GM18868 (cell line): Measurements from ENCODE around the gene FDXACB1.

Source experiments
- ATAC-seq: cut with Tn5 transposase; IDR thresholded peaks from one replicate; pipeline ENCODE4 v1.9.1; 2021; ENCODE audit warnings: mild to moderate bottlenecking, moderate library complexity; ENCODE audit not compliant: unreplicated experiment

Gene FDXACB1, protein sequence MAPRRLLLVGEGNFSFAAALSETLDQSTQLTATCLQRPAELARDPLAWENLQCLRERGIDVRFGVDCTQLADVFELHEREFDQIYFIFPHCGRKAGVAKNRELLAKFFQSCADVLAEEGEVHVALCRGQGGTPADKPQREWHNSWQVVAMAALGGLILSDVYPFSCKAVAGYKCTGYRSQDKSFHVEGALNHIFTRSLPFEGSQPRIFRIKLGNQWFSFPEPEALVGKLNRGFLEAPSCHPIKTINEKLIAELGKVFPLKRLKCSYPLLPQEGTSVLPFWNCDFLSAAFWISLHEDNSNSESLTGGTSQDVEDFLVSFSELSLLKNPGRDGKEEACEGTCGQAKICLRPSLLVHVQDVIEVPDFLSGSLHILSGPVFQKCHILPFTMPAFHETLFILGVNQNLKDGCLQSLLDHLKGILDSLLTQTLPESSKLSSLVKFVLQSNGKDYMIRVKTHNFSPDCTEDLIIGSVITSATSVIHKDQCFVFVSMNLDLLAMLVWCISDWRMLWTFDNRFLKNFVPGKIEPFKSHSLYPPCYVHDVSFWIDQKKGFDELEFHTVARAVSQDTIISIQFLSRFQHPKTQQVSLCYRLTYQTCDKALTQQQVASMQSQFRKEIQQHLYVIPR

DNA sequence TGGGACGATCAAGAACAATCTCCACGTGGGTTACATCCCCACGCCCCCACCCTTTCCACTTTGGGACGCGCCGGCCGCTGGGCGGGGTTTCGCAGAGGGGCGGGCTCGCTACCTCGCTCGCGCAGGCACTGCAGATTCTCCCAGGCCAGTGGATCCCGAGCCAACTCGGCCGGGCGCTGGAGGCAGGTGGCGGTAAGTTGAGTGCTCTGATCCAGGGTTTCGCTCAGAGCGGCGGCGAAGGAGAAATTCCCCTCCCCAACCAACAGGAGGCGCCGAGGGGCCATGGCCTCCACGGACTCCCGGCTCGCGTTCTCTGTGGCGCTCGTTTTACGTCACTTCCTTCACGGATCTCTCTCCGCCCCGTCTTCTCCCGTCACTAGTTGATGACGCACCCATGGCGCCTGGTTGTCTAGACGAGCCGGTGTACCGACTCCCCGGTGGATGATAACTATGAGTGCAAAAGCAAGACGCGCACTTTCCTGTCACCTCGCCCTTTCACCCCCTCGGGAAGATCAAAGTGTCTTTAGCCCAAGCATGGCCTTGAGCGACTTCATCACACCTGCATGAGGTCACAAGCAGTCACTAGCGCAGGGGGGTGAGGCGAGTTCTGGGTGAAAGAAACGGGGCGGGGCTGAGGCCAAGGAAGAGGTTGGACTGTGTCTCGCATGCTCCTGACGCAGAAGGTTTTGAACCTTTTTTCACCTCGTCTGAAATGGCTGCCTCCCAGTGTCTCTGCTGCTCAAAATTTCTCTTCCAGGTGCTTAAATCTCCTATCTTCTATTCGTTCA is at the start of gene FDXACB1, which contains the start of gene CFAP68:
TSS of gene FDXACB1 (minus strand) at position 317 of the 788 bp plus-strand sequence. CDS start at position 284, 33 bp downstream.
TSS of gene CFAP68 (plus strand) at position 693 of the 788 bp plus-strand sequence. CDS start at position 713, 20 bp downstream.
- peak; percentile 90 for ATAC-seq

DNA sequence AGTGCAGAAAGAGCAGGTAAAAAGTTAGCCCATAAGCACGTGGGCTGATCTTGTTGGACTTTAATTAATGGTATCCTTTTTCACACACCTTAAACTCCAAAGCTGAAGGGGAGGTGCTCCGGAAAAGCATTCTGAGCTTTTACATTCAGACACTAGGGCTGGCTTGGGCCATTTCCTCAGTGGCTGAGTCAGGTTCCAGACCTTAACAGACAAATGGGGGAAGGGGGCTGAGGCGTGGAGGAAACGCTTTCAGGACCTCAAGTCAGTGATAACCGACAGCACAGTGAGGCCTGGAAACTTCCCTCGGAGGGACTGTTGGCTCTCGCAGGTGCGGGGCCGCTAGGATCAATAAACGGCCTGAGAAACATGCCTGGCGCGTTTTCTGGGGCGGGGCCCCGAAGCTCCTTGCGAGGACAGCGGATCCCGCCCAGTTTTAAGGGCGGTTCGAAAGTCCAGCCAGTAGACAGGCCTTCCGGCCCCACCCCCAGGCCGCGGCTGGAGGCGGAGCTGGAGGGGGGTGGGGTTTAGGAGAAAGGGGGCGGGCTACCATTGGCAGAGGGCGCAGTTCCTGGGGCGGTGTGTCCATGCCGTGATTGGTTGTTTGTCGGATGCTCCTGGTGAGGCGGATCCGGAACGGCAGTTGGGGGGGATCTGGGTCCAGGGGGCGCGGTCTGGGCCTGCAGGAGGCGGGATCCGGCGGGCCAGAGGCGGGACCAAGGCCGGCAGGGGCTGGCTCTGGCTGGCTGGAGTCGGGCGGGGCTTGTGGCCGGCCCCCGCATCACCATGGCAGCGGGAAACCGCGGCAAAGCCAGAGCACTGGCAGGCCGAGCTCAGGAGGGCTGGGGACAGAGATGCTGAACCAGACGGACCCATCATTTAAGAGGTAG is 47.8 kb upstream of the FDXACB1 start:
- ATAC-seq: peak; percentile 92

DNA sequence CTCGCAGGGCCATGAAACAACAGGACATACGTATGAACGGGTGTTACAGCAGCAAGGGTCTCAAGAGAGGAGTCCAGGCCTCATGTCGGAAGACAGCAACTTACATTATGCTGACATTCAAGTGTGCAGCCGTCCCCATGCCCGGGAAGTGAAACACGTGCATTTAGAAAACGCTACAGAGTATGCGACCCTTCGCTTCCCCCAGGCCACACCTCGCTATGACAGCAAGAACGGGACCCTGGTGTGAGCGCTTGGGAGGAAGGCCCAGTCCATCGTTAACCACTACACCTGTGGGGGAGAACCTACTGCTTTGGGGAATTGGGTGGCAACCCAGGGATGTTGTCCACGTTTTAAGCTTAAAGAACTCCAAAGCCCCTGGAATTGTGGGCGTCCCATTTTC is 47.0 kb upstream of the FDXACB1 start:
- ATAC-seq: no peak

DNA sequence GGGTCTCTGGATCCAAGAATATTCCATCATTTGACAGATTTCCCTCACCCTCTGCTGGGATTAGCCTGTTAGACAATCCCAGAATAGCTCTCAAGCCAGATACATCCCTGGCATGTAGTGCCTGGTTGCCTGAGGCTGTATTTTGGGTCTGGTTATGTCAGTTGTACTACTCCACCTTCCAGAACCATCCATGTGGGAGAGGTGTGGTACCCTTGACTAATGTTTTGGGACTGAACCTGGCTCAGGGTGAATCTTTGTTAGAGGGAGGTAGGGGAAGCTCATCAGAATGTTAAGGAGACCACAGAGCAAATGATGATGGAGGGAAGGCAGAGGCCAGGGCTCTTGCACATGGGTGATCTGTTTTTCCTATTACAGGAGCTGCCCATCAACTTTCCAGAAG is 45.0 kb upstream of the FDXACB1 start:
- ATAC-seq: no peak

DNA sequence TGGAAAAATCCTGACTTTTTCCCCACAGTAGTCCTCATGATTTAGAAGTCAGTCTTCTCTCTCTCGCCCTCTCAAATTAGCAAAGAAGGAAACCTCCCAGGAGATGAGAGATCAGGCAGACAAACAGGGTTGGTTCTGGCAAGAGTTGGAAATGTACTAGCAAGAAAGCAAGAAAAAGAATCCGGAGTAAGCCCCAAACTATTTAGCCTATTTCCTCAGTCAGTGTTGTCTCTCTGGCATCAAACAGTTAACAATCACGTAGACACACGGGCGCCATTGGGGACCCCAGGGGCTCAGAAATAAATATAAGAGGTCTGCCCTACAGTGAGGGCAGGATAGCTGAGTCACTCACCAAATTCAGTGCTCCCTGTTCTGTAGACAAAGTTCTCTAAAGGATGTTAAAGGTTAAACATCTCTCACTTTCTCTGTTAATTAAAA is 44.4 kb upstream of the FDXACB1 start:
- ATAC-seq: no peak

DNA sequence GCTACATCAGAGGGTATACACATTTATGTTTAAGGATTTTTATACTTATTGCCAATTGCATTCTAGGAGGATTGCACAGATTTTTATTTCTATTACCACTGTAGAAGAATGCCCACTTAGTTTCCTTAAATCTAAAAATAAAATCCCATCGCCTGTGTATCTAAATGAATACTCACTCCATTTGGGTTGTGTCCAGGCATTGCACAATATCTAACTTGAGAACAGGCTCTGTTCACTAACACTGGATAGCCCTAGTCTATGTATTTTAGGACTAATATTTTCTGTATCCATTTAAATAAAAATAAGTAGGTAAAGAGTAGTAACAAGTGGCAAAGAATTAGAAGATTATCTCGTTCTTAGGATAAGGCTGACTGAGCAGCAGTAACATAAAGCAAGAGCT is 43.8 kb upstream of the FDXACB1 start:
- no peak for ATAC-seq

DNA sequence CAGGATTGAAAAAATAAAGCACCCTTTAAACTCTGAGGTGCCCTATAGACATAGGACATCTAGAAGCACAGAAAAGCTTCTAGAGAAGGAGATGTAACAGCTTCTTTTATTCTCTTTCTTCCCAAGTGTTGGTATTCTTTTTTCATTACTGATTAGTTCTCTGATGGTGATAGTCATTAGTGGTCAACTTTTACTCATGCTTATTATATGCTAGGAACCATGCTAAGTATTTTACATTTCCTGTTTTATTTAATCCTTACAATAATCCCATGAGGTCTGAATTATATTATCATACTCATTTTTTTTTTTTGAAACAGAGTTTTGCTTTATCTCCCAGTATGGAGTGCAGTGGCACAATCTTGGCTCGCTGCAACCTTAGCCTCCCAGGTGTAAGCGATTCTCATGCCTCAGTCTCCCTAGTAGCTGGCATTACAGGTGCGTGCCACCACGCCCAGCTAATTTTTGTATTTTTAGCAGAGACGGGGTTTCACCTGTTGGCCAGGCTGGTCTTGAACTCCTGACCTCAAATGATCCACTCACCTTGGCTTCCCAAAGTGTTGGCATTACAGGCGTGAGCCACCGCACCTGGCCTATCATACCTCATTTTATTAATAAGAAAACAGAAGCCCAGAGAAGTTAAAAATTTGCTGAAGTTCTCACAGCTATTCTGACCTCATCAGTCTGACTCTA is 42.7 kb upstream of the FDXACB1 start:
- ATAC-seq: no peak

DNA sequence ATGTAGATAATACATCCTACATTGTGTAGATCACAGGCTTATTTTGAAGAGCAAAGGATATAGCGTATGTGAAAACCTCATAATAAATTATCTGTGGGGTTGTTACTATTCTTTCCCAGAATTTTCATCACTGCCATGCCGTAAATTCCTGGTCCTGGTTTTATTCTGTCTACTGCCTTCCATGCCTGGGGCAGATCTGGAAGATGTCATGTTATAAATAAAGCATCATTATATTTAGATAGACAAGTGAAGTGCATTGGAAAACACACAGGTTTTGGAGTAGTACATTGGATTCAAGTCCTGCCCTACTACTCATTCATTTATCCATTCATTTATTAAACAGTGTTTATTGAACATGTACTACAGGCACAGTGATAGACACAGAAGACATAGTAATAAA is 41.9 kb upstream of the FDXACB1 start:
- ATAC-seq: no peak

DNA sequence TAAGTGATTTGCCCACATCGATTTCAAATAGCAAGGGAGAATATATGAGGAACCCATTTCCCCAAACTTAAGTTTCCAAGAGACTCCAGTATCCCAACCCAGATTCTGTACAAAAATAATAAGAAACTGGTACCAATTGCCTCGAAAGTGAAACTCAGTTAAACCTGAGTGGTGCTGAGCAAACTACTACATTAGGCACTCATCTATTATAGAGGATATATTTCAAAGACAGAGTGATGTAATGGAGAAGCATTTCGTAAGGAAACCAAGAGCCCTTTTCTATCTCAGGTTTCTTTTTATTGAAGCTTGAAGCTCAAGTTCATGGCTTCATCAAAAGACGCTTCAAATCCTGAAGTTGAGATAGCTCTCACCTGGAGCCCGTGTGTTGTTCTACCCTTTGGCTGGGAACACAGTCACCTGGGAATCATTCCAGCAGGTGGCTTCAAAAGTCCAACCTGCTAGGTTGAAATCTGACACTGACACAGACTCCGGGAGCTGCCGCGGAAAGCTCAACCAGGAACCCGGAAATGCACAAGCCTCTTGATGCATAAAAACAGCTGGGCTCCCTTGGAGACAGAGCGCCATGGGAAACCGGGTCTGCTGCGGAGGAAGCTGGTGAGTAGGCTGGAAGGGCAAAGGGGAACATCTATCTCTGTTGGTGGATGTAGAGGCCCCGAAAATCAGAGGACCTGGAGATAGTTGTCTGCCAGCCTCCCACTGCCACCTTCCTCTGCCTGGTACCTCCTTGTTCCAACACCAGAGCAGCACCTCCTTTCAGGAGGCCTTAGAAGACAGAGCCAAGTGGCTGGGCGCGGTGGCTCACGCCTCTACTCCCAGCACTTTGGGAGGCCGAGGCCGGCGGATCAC is 39.7 kb upstream of the FDXACB1 start, which contains the start of gene C11orf52:
TSS of gene C11orf52 (plus strand) at position 524 of the 867 bp plus-strand sequence. CDS start at position 584, 60 bp downstream.
- ATAC-seq: no peak

DNA sequence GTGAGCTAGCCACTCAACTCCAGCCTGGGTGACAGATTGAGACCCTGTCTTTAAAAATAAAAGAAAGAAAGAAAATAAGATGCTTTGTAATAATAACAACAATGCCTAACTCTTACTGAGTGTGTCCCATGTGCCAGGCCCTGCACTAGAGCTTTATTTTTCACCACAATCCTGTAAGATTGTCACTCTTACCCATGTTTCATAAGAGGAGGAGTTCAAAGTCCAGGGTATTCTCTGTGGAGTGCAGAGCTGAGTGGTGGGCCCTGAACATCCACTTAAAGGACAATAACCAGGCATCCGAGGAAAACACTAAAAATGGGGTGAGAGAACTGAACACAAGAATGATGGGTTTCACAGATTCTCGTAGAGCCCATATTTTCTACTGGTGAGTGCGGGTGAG is 38.8 kb upstream of the FDXACB1 start:
- ATAC-seq: no peak

DNA sequence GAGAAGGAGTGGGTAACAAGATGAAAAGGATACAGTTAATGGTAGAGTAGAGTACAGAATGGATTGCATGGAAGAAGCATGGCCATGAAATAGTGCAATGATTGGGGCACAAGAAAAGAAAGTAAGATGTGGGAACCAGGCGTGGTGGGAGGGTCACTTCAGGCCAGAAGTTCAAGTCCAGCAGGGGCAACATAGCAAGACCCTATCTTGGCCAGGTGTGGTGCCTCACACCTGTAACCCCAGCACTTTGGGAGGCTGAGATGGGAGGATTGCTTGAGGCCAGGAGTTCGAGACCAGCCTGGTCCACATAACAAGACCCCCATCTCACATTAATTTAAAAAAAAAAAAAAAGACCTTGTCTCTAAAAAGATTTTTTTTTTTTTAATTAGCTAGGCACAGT is 38.3 kb upstream of the FDXACB1 start:
- no peak for ATAC-seq

DNA sequence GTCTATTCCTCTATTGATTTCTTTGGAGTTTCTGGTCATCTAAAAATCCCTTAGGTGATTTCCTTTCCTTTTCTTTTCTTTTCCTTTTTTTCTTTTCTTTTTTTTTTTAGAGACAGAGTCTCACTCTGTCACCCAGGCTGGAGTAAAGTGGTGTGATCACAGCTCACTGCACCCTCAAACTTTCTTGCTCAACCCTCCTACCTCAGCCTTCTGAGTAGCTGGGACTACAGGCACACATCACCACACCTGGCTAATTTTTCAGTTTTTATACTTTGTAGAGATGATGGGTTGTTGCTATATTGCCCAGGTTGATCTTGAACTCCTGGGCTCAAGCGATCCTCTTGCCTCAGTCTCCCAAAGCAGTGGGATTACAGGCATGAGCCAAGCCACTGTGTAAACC is 37.8 kb upstream of the FDXACB1 start:
- ATAC-seq: no peak

DNA sequence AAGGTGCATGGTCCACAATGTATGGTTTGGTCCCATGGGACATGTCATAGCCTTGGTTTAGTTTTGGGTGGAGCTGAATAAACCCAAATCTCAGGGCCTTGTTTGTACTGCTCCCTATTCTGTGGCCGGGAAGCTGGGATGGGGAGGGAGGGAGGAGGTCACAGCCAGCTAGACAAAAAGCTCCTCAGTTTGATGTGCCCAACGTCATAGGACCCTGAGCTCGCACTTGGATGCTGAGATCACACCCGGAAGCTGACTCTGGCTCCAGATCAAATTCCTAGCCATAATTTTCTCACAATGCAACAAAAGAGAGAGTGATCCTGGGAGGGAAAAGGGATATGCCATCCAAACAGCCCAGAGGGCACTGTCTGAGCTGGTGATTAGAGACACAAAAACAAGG is 35.0 kb upstream of the FDXACB1 start:
- no peak for ATAC-seq

DNA sequence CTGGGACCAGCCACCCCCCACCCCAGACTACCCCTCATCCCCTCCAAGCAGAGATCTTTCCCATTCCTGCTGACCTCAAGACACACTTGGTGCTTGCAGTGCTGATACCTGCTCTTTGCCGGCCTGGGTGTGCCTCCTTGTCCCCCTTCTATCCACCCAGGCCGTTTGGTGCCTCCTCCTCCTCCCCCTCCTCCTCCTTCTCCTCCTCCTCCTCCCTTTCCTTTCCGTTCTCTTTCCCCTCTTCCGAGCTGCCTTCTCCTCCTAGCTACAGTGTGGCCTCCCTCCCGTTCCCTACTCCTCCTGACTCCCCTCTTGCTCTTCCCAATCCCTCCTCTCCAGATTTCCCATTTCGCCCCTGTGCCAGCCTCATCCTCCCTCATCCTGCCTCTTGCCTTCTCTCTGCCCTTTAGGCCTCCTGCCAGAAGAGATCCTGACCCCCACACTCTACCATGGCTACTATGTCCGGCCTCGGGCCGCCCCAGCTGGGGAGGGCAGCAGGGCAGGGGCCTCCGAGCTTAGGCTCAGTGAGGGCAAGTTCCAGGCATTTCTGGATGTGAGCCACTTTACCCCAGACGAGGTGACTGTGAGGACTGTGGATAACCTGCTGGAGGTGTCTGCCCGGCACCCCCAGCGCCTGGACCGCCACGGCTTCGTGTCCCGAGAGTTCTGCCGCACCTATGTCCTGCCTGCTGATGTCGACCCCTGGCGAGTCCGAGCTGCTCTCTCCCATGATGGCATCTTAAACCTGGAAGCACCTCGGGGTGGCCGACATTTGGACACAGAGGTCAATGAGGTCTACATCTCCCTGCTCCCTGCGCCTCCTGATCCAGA is 34.3 kb upstream of the FDXACB1 start:
- ATAC-seq: no peak

DNA sequence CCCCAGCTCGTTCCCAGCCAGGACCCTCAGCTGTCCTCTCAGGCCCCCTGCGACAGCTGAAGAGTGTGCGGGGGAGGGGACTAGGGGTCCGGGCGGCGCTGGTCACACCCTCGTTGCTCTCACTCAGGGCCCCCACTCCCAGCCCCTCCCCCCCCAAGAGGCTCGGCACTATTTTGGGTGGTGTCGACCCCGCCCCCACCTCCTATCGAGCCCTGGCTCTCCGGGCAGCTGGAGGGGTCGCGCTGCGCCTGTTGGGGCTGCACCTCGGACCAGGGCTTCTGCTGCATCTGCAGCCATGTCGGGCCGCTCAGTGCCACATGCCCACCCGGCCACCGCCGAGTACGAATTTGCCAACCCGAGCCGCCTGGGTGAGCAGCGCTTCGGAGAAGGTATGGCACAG is 33.6 kb upstream of the FDXACB1 start, which contains the start of gene HSPB2:
TSS of gene HSPB2 (plus strand) at position 200 of the 400 bp plus-strand sequence. CDS start at position 296, 96 bp downstream.
- ATAC-seq: no peak

DNA sequence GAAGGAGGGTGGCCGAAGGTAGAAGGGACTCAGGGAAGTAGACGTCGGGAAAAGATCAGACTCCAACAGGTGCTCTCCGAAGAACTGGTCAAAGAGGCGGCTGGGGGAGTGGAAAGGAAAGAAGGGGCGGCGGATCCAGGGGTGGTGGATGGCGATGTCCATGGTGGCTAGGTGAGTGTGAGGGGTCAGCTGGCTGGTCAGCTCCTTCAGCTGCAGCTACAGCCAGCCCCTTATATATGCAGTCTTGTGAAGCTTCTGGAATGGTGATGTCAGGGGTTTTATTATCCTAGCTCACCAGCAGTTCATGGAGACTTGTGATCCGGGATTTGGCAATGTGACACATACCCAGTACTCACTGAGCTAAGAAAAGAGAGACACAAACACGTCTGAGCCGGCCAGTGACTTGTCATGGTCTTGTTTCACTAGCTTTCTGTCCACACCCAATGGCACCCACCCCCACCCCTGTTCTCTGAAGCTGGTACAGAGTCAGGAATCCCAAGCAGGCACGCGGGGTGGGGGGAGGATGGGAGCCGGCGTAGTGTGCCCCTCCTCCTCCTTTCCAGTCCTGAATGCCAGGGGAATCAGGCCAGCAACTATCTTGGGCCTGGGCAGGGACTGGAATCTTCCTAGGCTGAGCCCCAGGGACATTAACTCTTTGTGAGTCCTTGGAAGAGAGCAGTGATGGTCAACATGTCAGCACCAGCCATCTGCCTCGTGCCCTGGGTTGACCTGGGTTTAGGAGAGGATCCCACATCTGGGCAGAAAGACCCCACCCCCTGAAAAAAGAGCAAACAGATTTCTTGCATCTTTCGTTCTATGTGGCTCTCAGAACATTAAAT is 32.8 kb upstream of the FDXACB1 start, which contains the start of gene CRYAB:
TSS of gene CRYAB (minus strand) at position 208 of the 839 bp plus-strand sequence. CDS start at position 162, 46 bp downstream.
- ATAC-seq: no peak
